Neuronal stem cell (in vitro differentiated cells): ENCODE data around the gene AKNAD1. TPM values are rescaled to one million over a fixed set of nuclear protein-coding genes. Genes with fewer than 3 reads are reported as not detected.
A peak's percentile ranks its signal among the peaks of the same experiment; 100 is the strongest.

Experiments used
- DNase-seq: peaks from one replicate; pipeline ENCODE4 v3.0.0-alpha.2; 2013; ENCODE audit warnings: low spot score
- H2AFZ ChIP-seq: one replicate; pipeline ENCODE4 v1.6.1; 2013; ENCODE audit warnings: mild to moderate bottlenecking, low read length, inconsistent platforms
- H2AK5ac ChIP-seq: 2 replicates; pipeline ENCODE4 v1.6.1; 2013; ENCODE audit warnings: low read depth, mild to moderate bottlenecking, inconsistent platforms, low read length, moderate library complexity, mixed read lengths
- H2BK120ac ChIP-seq: 2 replicates; pipeline ENCODE4 v1.6.1; 2013; ENCODE audit warnings: low read depth, mild to moderate bottlenecking, inconsistent platforms, low read length, moderate library complexity, mixed read lengths
- H2BK12ac ChIP-seq: one replicate; pipeline ENCODE4 v1.6.1; 2013; ENCODE audit warnings: low read length, inconsistent platforms
- H2BK15ac ChIP-seq: 2 replicates; pipeline ENCODE4 v1.6.1; 2013; ENCODE audit warnings: mild to moderate bottlenecking, low read length, inconsistent platforms, mixed read lengths
- H2BK5ac ChIP-seq: one replicate; pipeline ENCODE4 v1.6.1; 2013; ENCODE audit warnings: inconsistent platforms, mild to moderate bottlenecking, low read length, moderate library complexity
- H3K14ac ChIP-seq: one replicate; pipeline ENCODE4 v1.6.1; 2013; ENCODE audit warnings: low read length, inconsistent platforms
- H3K18ac ChIP-seq: 2 replicates; pipeline ENCODE4 v1.6.1; 2013; ENCODE audit warnings: low read length, inconsistent platforms
- H3K23ac ChIP-seq: 2 replicates; pipeline ENCODE4 v1.6.1; 2013; ENCODE audit warnings: low read depth, mild to moderate bottlenecking, mixed read lengths, low read length, inconsistent platforms; ENCODE audit not compliant: poor library complexity
- H3K27ac ChIP-seq: replicated peaks from 3 replicates; pipeline ENCODE4 v1.5.1; 2013; ENCODE audit warnings: low read length, inconsistent platforms
- H3K27me3 ChIP-seq, 3 experiments: 2 replicates each; pipeline ENCODE4 v1.6.1; 2013; ENCODE audit warnings: low read length in 3 of 3, mild to moderate bottlenecking in 2 of 3, inconsistent platforms in 1 of 3, low read depth in 1 of 3, mixed read lengths in 1 of 3, moderate library complexity in 1 of 3; ENCODE audit not compliant: control insufficient read depth in 3 of 3, insufficient read depth in 3 of 3
- H3K36me3 ChIP-seq, 2 donors: replicated peaks in 1 of 2; 2 replicates each; pipeline ENCODE4 v1.6.1; 2013; ENCODE audit warnings: low read length in 2 of 2; ENCODE audit not compliant: control insufficient read depth in 2 of 2, insufficient read depth in 2 of 2
- H3K4ac ChIP-seq: 2 replicates; pipeline ENCODE4 v1.6.1; 2013; ENCODE audit warnings: inconsistent platforms, mild to moderate bottlenecking, low read length, moderate library complexity
- H3K4me1 ChIP-seq, 2 donors: 1 replicate in 1 of 2; 2 replicates in 1 of 2; pipeline ENCODE4 v1.6.1; 2013; ENCODE audit warnings: low read length in 2 of 2, low read depth in 1 of 2; ENCODE audit not compliant: control insufficient read depth in 2 of 2, insufficient read depth in 1 of 2
- H3K4me2 ChIP-seq: one replicate; pipeline ENCODE4 v1.6.1; 2013; ENCODE audit warnings: mild to moderate bottlenecking, low read length, inconsistent platforms; ENCODE audit not compliant: insufficient read depth, poor library complexity, severe bottlenecking
- H3K4me3 ChIP-seq, 2 donors: 2 replicates each; pipeline ENCODE4 v1.5.1; 2013; ENCODE audit warnings: low read length in 2 of 2, mild to moderate bottlenecking in 2 of 2, inconsistent platforms in 1 of 2, moderate library complexity in 1 of 2
- H3K79me1 ChIP-seq: one replicate; pipeline ENCODE4 v1.6.1; 2013; ENCODE audit warnings: low read depth, mild to moderate bottlenecking, inconsistent platforms, low read length, moderate library complexity
- H3K9ac ChIP-seq: one replicate; pipeline ENCODE4 v1.6.1; 2013; ENCODE audit warnings: mild to moderate bottlenecking, low read depth, low read length, inconsistent platforms; ENCODE audit not compliant: poor library complexity
- H3K9me3 ChIP-seq, 2 donors: replicated peaks in 1 of 2; 2 replicates each; pipeline versions ENCODE3 to v1.6.1; 2013; ENCODE audit warnings: low read length in 2 of 2, mild to moderate bottlenecking in 2 of 2, inconsistent platforms in 1 of 2, low read depth in 1 of 2, mixed read lengths in 1 of 2, moderate library complexity in 1 of 2; ENCODE audit not compliant: control insufficient read depth in 2 of 2, insufficient read depth in 1 of 2
- H4K8ac ChIP-seq: one replicate; pipeline ENCODE4 v1.6.1; 2013; ENCODE audit warnings: low read depth, mild to moderate bottlenecking, inconsistent platforms, low read length, moderate library complexity
- H4K91ac ChIP-seq: one replicate; pipeline ENCODE4 v1.6.1; 2013; ENCODE audit warnings: low read length, low read depth, mild to moderate bottlenecking, inconsistent platforms; ENCODE audit not compliant: poor library complexity
- WGBS, 2 donors: extraction: QIAGEN DNeasy Blood & Tissue Kit; methylation state at CpG; one replicate each; pipeline ENCODE4 v1.1.7; 2013; ENCODE audit warnings: missing lambda C conversion rate in 2 of 2, mixed read lengths in 1 of 2; ENCODE audit not compliant: insufficient read length in 2 of 2, insufficient replicate concordance in 1 of 2; ENCODE audit errors: extremely low coverage in 2 of 2; 5-methylcytosine and 5-hydroxymethylcytosine counted together
- polyA plus RNA-seq, 2 experiments: library from polyadenylated mRNA; stranded (reverse); fragments of 200-250 nt; gene quantifications; one replicate each; pipeline ENCODE4 v1.2.3, GENCODE V29; 2013

Gene AKNAD1
- polyA plus RNA-seq (2013, experiment 1 of 2) = 0.04 TPM
- not detected for polyA plus RNA-seq (2013, experiment 2 of 2)

GRCh38 chr1:108856994-108857393 is at the start of gene AKNAD1:
Gene AKNAD1 (minus strand): TSS chr1:108857094. CDS start chr1:108852664, 4,430 bp downstream.
- no peak within 1 kb of the TSS for H2BK12ac ChIP-seq
- H3K4me1 ChIP-seq = peaks cover 0 to 9% of the 10 kb centered on the region in 2 donors
- no peak within 1 kb of the TSS for H3K18ac ChIP-seq
- H2BK5ac ChIP-seq = no peak within 1 kb of the TSS
- no peaks in the 10 kb centered on the region for H3K36me3 ChIP-seq
- peak within 1 kb of the TSS; percentile 36 for H2AFZ ChIP-seq
- no peak within 1 kb of the TSS for H3K14ac ChIP-seq
- DNase-seq = no peak
- no peak within 1 kb of the TSS for H3K27ac ChIP-seq
- H2AK5ac ChIP-seq = no peak within 1 kb of the TSS
- H3K79me1 ChIP-seq = no peaks in the 10 kb centered on the region
- no peak within 1 kb of the TSS for H3K4me3 ChIP-seq
- H4K91ac ChIP-seq = no peak within 1 kb of the TSS
- H3K9me3 ChIP-seq = no peaks in the 10 kb centered on the region
- peaks cover 0 to 2% (median 0%) of the 10 kb centered on the region in 3 experiments for H3K27me3 ChIP-seq
- no peak within 1 kb of the TSS for H3K4ac ChIP-seq
- H4K8ac ChIP-seq = no peak within 1 kb of the TSS
- H3K4me2 ChIP-seq = no peak within 1 kb of the TSS
- H3K9ac ChIP-seq = no peak within 1 kb of the TSS
- H3K23ac ChIP-seq = no peak within 1 kb of the TSS
- no CpG with 5 or more reads among the region's 1 CpG for WGBS, 2 donors
- H2BK15ac ChIP-seq = no peak within 1 kb of the TSS
- no peak within 1 kb of the TSS for H2BK120ac ChIP-seq

DNA sequence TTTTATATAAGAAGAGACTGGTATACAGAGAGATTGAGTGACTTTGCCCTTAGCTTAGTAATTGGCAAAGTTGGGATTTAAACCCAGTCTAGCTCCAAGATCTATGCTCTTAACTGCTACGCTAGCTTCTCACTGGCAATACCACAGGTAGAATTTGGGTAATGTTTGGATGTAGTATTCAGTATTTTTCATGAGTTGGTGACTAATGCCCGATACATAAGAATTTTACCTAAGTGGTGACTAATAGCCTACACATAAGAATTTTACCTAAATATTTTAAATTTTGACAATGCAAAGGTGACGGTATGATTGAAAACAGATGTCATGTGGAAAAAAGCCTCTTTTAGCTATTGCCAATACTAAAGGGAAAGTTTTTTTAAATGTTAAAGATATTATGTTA is 44.2 kb upstream of the AKNAD1 start:
- H2BK12ac ChIP-seq = no peak overlapping the region
- H3K18ac ChIP-seq = no peak overlapping the region
- no CpG with 5 or more reads among the region's 3 CpGs for WGBS, 2 donors
- H3K23ac ChIP-seq = no peak overlapping the region
- H3K4me3 ChIP-seq = no peak overlapping the region
- no peaks in the 10 kb centered on the region for H3K9me3 ChIP-seq
- no peak overlapping the region for H3K4ac ChIP-seq
- DNase-seq = no peak
- no peaks in the 10 kb centered on the region for H3K4me1 ChIP-seq
- no peak overlapping the region for H2AFZ ChIP-seq
- H2BK15ac ChIP-seq = no peak overlapping the region
- H4K8ac ChIP-seq = no peak overlapping the region
- H3K14ac ChIP-seq = no peak overlapping the region
- H3K9ac ChIP-seq = no peak overlapping the region
- H3K27ac ChIP-seq = no peak overlapping the region
- peaks cover 0 to 34% of the 10 kb centered on the region in 2 donors for H3K36me3 ChIP-seq
- no peak overlapping the region for H4K91ac ChIP-seq
- H3K4me2 ChIP-seq = no peak overlapping the region
- no peaks in the 10 kb centered on the region for H3K79me1 ChIP-seq
- H3K27me3 ChIP-seq = no peaks in the 10 kb centered on the region
- H2BK5ac ChIP-seq = no peak overlapping the region
- H2BK120ac ChIP-seq = no peak overlapping the region
- no peak overlapping the region for H2AK5ac ChIP-seq

DNA sequence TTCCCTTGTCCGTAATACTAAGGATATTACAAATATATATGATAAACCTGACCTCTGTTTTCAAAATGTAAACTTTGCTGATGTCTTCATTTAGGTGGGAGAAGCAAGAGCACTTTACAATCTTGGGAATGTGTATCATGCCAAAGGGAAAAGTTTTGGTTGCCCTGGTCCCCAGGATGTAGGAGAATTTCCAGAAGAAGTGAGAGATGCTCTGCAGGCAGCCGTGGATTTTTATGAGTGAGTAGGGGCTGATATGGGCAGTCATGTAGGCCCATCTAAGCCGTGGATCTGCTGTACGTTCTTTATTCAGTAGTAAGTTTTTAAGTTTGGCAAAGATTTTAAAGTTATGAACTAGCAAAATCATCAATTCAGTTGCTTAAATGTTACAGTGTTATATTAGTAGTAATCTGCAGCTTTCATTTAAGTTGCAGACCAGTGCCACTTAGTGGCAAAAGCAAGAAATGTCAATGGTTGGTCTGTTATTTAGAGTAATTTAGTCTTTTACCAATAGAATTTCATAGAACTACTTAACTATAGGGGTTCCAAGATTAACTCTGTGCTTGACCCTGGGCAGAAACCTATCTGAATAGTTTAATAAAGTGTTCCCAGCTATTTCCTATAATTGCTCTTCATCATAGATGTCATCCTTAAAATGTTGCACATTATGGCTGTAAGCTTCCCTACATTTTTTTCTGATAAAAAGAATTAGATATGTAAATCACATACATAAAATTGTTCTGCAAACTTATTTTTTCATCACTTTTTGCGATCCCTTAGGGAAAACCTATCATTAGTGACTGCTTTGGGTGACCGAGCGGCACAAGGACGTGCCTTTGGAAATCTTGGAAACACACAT is 41.2 kb upstream of the AKNAD1 start:
- no CpG with 5 or more reads among the region's 8 CpGs for WGBS, 2 donors
- Histone ChIP-seq H3K27ac (no peak overlapping the region), H3K4me3 (no peak overlapping the region), H2BK5ac (no peak overlapping the region), H3K23ac (no peak overlapping the region), H3K4ac (no peak overlapping the region), H3K27me3 (no peaks in the 10 kb centered on the region), H3K36me3 (peaks cover 0 to 21% of the 10 kb centered on the region in 2 donors), H3K4me1 (no peaks in the 10 kb centered on the region), H3K18ac (no peak overlapping the region), H3K14ac (no peak overlapping the region), H2BK12ac (no peak overlapping the region), H3K4me2 (no peak overlapping the region), H3K79me1 (no peaks in the 10 kb centered on the region), H3K9ac (no peak overlapping the region), H3K9me3 (no peaks in the 10 kb centered on the region), H2AK5ac (no peak overlapping the region), H2AFZ (no peak overlapping the region), H2BK120ac (no peak overlapping the region), H2BK15ac (no peak overlapping the region), H4K91ac (no peak overlapping the region), H4K8ac (no peak overlapping the region)
- DNase-seq = peak; percentile 26
